NCI-H774 (cell line): ENCODE measurements around the gene ISLR2.
A peak's percentile ranks its signal among the peaks of the same experiment; 100 is the strongest.
"Not testable (repeated sequence)": the region's sequence is repeated elsewhere in the genome, so short reads cannot be mapped to it uniquely, and the experiment has no call there.

Source experiments
- DNase-seq: peaks from one replicate; lab custom pipeline; 2025; lab: John Stamatoyannopoulos, UW

Gene ISLR2, protein sequence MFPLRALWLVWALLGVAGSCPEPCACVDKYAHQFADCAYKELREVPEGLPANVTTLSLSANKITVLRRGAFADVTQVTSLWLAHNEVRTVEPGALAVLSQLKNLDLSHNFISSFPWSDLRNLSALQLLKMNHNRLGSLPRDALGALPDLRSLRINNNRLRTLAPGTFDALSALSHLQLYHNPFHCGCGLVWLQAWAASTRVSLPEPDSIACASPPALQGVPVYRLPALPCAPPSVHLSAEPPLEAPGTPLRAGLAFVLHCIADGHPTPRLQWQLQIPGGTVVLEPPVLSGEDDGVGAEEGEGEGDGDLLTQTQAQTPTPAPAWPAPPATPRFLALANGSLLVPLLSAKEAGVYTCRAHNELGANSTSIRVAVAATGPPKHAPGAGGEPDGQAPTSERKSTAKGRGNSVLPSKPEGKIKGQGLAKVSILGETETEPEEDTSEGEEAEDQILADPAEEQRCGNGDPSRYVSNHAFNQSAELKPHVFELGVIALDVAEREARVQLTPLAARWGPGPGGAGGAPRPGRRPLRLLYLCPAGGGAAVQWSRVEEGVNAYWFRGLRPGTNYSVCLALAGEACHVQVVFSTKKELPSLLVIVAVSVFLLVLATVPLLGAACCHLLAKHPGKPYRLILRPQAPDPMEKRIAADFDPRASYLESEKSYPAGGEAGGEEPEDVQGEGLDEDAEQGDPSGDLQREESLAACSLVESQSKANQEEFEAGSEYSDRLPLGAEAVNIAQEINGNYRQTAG

DNA sequence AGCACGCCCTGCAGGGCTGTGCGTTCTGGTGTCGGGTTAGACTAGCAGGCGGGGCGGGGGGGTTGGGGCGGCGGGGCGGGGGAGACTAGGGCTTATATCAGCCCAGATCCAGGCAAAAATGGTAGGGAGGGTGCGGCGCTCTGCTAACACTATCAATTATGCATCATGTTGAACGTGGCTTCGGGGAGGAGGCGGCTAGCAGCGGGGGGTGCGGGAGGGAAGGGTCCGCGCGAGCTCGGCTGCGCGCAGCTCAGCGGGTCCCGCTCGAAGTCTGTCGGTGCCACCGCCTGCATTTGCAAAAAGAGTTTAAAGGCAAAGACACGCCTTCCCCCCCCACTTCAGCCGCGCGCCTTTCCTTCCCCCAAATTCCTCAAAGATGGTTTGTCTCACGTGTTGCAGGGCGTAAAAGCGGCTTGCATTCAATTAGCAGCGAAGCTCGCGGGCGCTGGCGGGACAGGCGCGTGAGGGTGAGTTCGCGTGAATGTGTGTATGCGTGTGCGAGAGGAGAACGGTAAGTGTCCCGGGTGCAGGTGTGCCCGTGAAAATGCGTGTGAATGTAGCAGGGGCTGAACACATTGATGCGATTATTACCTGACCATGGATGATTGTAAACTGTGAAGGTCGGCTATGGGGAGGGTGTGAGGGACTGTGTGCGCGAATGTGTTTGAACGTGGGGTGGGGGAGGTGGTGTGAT is at the start of gene ISLR2:
ISLR2 (plus strand) TSS at position 432 of the 694 bp plus-strand sequence. CDS start 2,169 bp downstream, outside the sequence.
- no peak for DNase-seq

DNA sequence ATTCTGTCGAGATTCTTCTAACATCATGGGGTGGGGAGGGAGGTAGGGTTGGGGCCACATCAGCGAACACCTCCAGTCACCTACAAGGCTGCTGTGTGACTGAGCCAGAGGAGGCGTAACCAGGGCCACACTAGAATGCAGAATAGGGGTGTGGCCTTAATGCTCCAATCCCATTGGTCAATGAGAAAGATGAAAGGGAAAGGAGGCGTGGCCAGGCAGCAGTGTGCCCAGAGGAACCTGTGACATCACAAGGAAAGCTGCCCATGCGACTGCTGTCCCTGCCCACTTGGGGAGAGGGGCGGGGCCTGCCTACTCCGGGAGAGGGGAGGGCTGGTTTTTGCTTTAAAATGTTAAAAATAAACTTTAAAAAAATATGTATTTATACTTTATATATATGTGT is 47.9 kb upstream of the ISLR2 start, which contains the start of gene GOLGA6A:
GOLGA6A (minus strand) TSS at position 101 of the 400 bp plus-strand sequence; CDS start at position 60, 41 bp downstream.
- DNase-seq = not testable (repeated sequence)

DNA sequence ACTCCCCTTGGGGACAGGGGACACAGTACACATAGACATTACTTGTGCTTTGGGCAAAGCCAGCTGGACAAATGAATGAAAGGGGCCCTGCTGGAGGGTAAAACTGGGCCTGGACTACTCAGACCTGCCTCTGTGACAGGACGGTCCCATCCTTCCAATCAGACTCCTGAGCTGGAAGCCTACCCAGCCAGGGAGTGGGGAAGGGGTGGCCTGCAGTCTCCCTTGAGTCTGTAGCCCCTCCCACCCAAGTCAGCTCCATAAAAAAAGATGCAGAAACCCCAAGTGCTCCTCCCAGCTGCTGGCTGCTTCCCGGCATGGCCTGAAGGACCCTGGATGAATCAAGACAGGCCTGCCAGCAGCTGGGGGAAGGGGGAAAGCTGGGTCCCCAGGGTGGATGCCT is 35.8 kb upstream of the ISLR2 start:
- not testable (repeated sequence) for DNase-seq

DNA sequence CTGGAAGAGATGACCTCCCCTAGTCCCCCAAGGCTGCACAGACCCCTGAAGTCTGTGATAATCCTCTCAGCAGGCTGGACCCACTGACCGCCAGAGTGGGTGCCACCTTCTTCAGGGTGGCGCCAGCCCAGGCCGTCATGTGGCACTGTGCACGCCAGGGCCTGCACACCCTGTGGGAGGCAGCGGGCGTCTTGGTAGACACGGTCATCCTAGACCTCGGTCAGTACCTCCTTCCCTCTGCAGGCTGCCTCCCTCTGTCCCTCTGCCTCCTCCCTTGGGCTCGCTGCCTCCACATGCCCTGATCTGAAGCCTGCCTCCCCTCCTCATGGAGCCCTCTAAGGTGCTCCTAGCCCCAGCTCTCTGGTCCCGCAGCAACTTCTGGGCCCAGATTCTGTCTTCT is 34.8 kb upstream of the ISLR2 start:
- not testable (repeated sequence) for DNase-seq

DNA sequence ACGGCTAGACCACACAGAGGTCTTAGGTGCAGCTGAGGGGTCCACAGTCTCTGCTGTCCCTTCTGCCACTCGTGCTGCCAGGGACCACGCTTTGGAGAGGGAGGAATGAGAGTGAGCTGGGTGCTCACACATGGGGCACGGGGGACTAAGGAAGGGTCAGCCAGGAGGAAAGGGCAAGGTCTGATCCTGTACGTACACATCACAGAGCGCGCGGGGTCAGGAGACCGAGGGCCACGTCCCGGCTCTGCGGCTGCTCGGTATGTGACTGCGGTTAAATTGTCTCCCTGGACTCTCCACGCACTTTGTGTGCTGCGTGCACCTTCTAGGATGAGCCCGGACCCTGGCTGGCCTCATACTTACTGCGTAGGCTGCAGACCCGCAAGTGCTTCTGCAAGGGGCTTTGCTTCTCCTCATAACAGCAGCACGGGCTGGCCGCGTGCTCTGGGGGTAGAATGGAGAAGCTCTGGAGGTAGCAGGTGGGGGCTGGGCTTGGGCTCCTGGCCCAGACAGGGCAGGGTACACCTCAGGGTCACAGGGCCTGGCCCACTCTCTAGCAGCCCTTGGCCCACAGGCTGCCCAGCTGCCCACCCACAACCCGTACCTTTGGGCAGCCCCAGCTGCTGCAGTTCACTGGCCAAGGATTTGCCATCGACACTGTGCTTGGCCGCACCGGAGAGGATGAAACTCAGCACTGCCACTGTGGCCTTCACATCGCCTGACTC is 33.5 kb upstream of the ISLR2 start:
- DNase-seq = not testable (repeated sequence)

DNA sequence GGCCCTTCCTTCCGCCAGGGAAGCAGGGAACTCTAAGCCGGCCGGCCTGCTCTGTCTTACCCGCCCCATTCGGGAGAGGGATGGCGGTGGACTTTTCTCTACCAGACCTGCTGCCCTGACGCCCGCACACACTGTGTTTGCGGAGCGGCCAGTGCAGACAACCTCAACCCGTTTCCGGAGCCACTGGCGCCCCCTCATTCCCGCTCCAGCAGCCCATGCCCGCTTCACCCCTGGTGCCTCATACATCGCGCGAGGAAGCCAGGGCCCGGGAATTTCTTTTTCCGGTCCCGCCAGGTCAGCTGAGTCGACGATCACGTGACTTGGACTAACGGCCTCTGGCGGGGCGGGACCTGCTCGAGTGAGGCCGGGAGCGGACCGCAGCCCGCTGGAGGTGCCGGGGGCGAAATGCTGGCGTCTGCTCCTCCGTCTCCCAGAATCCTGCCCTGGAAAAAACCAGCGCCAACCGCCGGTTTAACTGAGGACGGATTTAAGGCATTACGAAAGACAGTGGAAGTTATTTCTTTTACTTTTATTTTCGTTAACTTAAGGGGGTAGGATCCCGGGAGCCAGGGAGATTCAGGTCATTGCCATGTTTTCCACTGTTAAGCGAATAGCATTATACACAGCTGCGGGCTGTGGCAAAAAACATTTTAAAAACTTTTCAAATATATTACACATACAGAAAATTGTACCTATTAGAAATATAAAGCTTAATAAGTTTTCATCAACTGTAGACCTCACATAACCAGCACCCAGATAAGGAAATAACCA is 30.2 kb upstream of the ISLR2 start:
- not testable (repeated sequence) for DNase-seq

DNA sequence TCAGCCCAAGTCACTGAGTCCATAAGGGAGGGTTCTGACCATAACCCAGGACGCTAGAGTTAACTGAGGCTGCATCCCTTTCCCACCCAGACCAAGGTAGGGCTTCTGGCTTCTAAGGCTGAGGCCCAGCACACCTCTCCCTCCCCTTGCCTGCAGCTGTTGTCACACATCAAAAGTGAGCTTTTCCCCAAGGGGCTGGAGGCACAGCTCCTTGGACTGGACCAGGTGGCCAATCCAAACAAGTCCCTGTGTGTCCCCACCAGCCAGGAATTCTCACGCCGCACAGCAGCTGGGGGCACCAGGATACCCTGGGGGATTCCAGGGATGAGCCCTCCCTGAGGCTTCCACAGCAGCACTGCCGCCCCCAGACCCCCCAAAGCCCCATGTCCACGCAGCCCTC is 22.3 kb upstream of the ISLR2 start:
- no peak for DNase-seq

DNA sequence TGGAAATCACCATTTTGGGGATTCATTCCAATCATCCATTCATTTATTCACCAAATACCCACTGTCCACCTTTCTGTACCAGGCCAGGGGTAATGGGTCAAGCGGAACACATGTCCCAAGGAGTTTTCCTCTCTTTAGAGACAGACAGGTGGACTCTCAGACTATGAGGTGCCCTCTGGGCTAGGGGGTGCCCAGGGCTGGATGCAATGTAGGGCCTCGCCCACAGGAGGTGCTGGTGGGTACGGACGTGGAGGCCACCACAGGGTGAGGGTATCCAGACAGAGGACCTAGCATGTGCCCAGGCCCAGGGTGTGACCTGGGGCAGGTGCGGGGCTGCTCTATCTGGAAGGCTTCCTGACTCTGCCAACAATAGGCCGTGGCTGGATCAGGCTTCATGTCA is 21.8 kb upstream of the ISLR2 start:
- DNase-seq = not testable (repeated sequence)

DNA sequence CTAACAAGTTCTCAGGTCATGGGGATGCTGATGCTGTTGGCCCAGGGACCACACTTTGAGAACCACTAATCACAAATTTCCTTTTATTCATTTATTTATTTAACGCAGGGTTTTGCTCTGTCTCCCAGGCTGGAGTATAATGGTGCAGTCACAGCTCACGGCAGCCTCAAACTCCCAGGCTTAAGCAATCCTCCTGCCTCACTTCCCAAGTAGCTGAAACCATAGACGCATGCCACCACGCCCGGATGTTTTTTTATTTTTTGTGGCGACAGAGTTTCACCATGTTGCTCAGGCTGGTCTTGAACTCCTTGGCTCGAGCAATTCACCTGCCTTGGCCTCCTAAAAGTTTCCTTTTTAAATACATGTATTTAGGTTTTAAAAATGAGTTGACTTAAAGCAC is 20.7 kb upstream of the ISLR2 start:
- no peak for DNase-seq

DNA sequence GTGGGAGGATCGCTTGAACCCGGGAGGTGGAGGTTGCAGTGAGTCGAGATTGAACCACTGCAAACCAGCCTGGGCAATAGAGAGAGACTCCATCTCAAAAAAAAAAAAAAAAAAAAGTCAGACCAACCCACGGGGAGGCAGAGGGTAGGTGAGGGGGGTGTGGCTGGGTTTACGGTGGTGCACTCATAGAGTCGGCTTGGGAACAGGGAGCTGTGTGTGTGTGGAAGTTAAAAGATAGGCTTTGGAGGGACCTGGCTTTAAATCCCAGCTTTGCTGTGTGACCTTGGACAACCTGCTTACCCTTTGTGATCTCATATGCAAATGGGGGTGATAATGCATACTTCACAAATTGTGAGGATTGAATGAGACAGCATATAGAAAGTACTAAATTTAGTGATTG is 10.0 kb upstream of the ISLR2 start:
- DNase-seq = no peak

DNA sequence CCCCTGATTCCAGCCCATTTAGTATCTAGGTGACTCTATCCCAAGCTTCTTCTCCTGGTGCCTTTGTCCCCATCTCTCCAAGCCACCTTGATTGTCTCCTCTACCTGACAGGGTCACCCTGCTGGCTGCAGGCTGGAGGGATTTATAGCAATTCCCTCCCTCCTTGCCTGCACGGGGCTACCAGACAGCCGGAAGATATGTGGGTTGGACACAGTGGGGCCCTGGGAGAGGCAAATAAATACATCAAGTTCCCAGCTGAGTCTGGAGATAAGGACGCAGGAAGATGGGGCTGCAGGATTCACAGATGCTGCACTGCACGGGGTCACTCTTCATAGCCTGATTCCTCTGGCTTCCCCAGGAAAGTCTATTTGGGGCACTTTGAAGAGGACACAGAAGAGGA is 9.3 kb upstream of the ISLR2 start:
- no peak for DNase-seq

DNA sequence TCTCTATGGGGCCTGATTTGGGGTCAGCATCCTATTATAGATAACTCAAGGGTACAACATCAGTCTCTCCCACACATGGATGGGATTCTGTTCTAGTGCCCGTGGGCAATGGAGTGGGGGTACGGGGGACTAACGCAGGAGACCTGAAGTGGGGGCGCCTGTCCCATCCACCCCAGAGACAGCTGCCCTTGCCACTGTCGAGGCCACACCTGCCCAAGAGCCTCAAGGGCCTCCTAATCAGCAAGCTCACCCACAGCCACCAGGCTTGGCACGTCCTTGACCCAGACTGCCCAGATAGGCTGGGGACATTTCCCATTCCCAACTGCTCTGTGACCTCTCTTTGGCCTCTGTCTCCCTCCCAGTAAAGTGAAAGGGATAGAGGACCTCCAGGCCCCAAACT is 8.5 kb upstream of the ISLR2 start:
- DNase-seq = no peak

DNA sequence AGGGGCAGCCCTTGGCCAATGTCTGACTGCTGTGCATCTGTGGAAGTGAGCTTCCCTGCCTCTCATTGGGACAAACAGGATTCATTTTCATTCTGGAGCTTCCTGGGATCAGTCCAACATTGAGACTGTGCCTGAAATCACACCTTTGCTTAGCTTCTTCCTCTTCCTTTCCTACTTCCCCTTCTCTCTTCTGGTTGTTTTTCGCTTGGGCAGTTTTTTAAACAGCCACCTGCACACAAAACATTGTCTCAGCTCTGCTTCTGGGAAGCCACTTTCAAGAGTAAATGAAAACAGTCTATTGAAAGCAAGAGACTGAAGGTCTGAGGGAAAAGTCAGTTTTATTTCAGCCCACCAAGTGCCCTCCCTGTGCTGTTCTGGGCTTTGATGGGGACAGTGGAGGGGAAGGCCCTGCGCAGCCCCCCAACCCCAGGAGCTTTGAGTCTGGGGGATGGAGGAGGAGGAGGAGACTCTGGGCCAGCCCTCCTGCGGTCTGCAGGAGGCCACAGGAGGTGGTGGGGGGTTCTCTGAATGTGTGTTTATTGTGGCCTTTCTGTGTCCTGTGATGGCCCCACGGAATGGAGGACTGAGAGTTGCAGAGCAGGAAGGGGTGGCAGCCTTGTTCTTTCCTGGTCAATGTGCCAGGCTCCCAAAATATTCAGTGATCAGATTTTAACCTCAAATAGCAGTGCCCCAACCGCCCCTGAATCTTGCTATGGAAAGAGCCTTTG is 7.8 kb upstream of the ISLR2 start:
- no peak for DNase-seq

DNA sequence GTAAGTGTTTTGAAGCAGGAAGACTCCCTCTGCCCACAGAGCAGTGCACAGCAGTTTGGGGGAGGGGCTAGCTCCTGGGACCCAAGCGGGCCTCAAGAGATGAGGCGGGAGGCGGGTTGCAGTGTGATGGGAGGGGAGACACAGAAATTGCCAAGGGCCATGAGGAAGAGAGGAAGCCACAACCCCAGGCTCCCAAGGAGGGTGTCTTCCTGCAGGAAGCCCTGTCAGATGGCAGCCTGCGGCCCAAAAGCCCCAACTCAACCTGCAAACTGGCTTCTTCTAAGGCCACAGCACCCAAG is 7.3 kb upstream of the ISLR2 start:
- DNase-seq = no peak

DNA sequence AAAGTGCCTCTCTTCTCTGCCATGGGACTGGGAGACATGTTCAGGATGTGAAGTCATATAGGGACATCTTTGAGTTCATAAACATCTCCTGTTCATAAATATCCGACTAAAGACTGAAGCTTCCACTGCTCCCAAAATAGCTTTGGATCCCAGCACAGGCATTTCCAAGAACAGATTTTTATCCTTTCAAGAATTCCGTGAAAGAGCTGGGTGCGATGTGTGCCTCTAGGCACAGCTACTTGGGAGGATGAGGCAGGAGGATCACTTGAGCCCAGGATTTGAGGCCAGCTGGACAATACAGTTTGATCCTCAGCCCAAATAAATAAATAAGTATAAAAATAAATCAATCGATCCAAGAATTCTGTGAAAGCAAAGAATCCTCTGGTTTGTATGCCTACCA is 6.7 kb upstream of the ISLR2 start:
- no peak for DNase-seq

DNA sequence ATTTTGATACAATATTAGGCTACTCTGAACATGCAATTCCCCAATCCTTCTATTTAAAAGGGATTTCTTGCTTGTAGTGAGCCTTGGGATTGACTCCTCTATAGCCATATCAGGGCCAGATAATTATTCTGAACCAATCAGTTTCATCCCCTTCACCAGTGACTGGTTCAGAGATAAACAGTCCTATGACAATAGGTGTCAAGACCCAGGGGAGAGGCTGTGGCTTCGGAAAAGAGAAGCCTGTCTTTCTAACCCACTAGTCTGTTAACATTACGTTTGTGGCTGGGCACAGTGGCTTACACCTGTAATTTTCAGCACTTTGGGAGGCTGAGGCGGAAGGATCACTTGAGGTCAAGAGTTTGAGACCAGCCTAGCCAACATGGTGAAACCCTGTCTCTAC is 6.2 kb upstream of the ISLR2 start:
- DNase-seq = no peak

DNA sequence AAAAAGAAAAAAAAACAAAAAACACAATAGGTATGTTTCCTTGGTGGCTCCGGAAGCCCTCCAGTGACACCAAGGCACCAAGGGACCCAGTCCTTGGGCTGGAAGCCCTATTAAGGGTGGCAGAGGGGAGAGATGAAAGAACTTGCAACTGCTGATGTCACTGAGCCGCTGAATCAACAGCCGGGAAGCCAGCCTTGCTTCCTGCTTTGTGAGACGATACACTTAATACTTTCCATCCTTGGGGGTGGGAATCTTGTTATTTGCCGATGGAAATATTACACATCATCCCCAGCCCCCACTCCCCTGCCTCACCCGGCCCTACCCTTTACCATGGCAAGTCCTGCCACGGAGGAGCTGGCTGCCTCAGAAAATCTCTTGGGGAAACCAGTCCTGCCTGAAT is 5.6 kb upstream of the ISLR2 start:
- no peak for DNase-seq

DNA sequence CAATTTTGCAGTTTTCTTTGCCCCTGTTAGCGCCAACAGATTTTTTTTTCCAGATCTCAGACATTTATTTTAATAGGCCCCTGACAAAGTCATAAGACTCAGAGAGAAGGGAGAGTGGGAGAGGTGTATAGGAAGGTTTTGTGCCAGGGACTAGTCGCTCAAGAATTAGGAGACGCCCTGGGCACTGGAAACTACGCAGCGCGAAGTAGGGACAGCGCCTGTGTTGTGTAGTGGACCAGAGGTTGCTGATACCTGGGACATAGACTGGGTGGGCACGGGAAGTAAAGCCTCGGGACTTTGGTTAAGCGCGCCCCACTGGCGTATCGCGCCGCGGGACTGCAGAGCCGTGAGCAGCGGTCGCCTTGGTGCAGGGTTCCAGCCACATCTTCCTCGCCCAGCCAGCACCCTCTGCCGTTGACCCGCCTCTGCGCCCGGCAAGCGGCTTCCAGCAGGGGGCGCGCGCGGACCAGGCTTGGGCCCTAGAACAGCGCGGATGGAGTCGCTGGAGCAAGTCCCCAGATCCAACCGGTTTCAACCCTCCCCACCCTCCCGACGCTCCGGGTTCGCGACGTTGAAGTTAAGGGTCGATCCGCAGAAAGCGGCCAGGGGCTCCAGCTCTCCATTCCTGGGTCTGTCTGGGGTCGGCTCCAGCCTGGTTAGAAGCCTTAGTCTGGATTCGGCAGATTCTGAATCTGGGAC is 3.0 kb upstream of the ISLR2 start:
- peak; percentile 80 for DNase-seq

DNA sequence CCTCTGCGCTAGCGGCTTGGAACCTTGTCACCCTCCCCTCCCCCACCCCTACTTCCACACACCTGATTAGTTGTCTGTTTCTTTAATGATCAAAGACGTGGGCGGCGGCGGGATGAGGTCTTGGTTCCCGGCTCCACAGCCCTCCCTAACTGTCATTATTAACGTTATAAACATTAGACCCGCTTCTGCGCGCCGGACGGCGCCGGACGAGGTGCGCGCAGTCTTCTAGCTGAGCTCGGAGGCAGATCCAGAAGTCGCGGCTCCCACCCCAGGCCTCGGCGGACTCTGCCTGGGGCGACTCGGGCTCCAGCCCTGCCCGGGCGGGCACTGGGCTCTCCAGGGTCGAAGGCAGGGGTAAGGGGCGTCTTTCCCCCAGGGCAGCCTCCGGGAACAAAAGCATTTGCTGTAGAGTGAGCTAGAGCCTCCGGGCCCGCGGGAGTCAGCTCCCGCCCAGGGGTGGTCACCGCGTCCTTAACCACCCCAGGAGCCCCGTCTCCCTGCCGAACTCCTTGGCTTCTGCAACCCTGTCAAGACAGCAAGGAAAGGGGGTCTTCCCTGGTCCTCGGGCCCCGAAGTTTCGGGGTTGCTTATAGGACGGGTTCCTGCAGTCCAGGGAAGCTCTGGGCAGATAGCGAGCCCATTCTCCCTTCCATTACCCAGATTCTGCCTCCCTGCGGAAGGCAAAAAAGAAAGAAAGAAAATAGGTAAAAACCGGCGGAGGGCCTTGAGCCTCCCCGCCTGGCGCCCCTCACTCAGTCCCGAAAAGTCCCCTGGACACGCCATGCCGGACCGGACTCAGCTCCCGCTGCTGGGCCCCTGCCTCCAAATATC is 2.2 kb upstream of the ISLR2 start:
- no peak for DNase-seq
